Thyroid gland (tissue), 4 donors: ENCODE data around the gene IRX6. TPM values are rescaled to one million over a fixed set of nuclear protein-coding genes. Genes with fewer than 3 reads are reported as not detected.

Experiments
- DNase-seq, 2 donors: peaks; one replicate each; pipeline ENCODE4 v3.0.0-alpha.2; 2019
- H3K27ac ChIP-seq, 3 donors: fragments of 200-600 bp; sonication (generic); 1 replicate in 2 of 3; 2 replicates in 1 of 3; pipeline ENCODE4 v1.5.1; 2016 to 2019; ENCODE audit warnings: mild to moderate bottlenecking in 1 of 3, moderate library complexity in 1 of 3
- H3K27me3 ChIP-seq: fragments of 200-600 bp; sonication (generic); one replicate; pipeline ENCODE4 v1.5.1; 2019
- H3K36me3 ChIP-seq, 2 donors: fragments of 200-600 bp; sonication (generic); one replicate each; pipeline ENCODE4 v1.5.1; 2016 to 2019
- H3K4me1 ChIP-seq, 2 donors: fragments of 200-600 bp; sonication (generic); one replicate each; pipeline ENCODE4 v1.5.1; 2017 to 2019
- H3K4me3 ChIP-seq, 3 donors: fragments of 200-600 bp; sonication (generic); replicated peaks in 1 of 3; 1 replicate in 2 of 3; 2 replicates in 1 of 3; pipeline ENCODE4 v1.5.1; 2016; ENCODE audit warnings: mild to moderate bottlenecking in 1 of 3
- H3K9me3 ChIP-seq: fragments of 200-600 bp; sonication (generic); one replicate; pipeline ENCODE4 v1.5.1; 2017
- CTCF ChIP-seq, 6 experiments: fragments of 200-600 bp in 3 of 6; fragments of 450-650 bp in 3 of 6; sonication (generic) in 3 of 6; IDR thresholded peaks; one replicate each; pipeline ENCODE4 v1.5.1; 2016 to 2019; ENCODE audit warnings: antibody characterized with exemption in 6 of 6, mild to moderate bottlenecking in 2 of 6, inconsistent platforms in 1 of 6, moderate library complexity in 1 of 6
- POLR2A ChIP-seq, 2 donors: fragments of 450-650 bp; IDR thresholded peaks; one replicate each; pipeline ENCODE4 v1.6.1; 2017; ENCODE audit warnings: antibody characterized with exemption in 2 of 2, mild to moderate bottlenecking in 2 of 2, moderate library complexity in 1 of 2
- WGBS, 2 donors: methylation state at CpG; one replicate each; pipeline ENCODE4 v1.1.5; 2017; 5-methylcytosine and 5-hydroxymethylcytosine counted together
- intact Hi-C: fragments of 100-400 bp; cut with DNase I; formaldehyde crosslinking; loops from one replicate; pipeline ENCODE4 v1.15.1; 2023
- total RNA-seq, 4 donors: library from RNA; depleted of rRNA; stranded (reverse); fragments of >200 nt; gene quantifications; one replicate each; pipeline ENCODE4 v1.2.3, GENCODE V29; 2016

IRX6 gene
- total RNA-seq, 4 donors from 2014 or later = 0.13 to 0.93 (median 0.39) TPM

GRCh38 chr16:55331648-55332185 is 7.7 kb downstream of the IRX6 start:
- DNase-seq = no peak
- H3K27me3 ChIP-seq = peaks cover 6% of the 10 kb centered on the region

GRCh38 chr16:55333684-55334083 is 9.7 kb downstream of the IRX6 start:
- TF ChIP-seq CTCF (IDR thresholded peaks at IDR 0.05) (no peak), POLR2A (IDR thresholded peaks at IDR 0.05) (no peak)
- DNase-seq = no peak
- H3K9me3 ChIP-seq = no peaks in the 10 kb centered on the region
- H3K27me3 ChIP-seq = peaks cover 6% of the 10 kb centered on the region
- H3K36me3 ChIP-seq = no peaks in the 10 kb centered on the region
- 88 to 90% methylated on average over 2 of the region's 2 CpGs for WGBS, 2 donors
- H3K4me3 ChIP-seq = no peak overlapping the region
- intact Hi-C loops = loop anchor here (10.0 kb wide), 1 partner anchor 61 kb away; no protein-coding TSS in a partner anchor
- H3K27ac ChIP-seq = no peak overlapping the region
- H3K4me1 ChIP-seq = peaks cover 0 to 14% of the 10 kb centered on the region in 2 donors

More at GRCh38 chr16:55331648-55332185, 7.7 kb downstream of the IRX6 start:
- no peak overlapping the region for H3K4me3 ChIP-seq
- TF ChIP-seq CTCF (IDR thresholded peaks at IDR 0.05) (no peak), POLR2A (IDR thresholded peaks at IDR 0.05) (no peak)
- whole genome bisulfite sequencing, 2 donors = 41 to 42% methylated on average over 28 of the region's 28 CpGs
- no peak overlapping the region for H3K27ac ChIP-seq
- intact Hi-C loops = loop anchor here (10.0 kb wide), 1 partner anchor 63 kb away; no protein-coding TSS in a partner anchor
- H3K9me3 ChIP-seq = no peaks in the 10 kb centered on the region
- H3K36me3 ChIP-seq = no peaks in the 10 kb centered on the region
- peaks cover 0 to 16% of the 10 kb centered on the region in 2 donors for H3K4me1 ChIP-seq

- Histone ChIP-seq H3K27ac (no peak overlapping the region), H3K4me1 (peaks cover under 1 to 14% of the 10 kb centered on the region in 2 donors), H3K36me3 (no peaks in the 10 kb centered on the region), H3K9me3 (no peaks in the 10 kb centered on the region), H3K4me3 (no peak overlapping the region), H3K27me3 (no peaks in the 10 kb centered on the region)
- TF ChIP-seq CTCF (IDR thresholded peaks at IDR 0.05) (no peak), POLR2A (IDR thresholded peaks at IDR 0.05) (no peak)
- intact Hi-C loops = loop anchor here (10.0 kb wide), 1 partner anchor 56 kb away; no protein-coding TSS in a partner anchor
- DNase-seq = no peak
- WGBS, 2 donors = 69 to 81% methylated on average over 5 of the region's 5 CpGs
Observed at GRCh38 chr16:55338646-55339045, 14.6 kb downstream of the IRX6 start.

GRCh38 chr16:55340445-55340844 is 16.4 kb downstream of the IRX6 start:
- Histone ChIP-seq H3K27me3 (no peaks in the 10 kb centered on the region), H3K27ac (no peak overlapping the region), H3K36me3 (no peaks in the 10 kb centered on the region), H3K9me3 (no peaks in the 10 kb centered on the region), H3K4me1 (peaks cover 9 to 20% of the 10 kb centered on the region in 2 donors), H3K4me3 (no peak overlapping the region)
- WGBS, 2 donors = 91 to 92% methylated on average over 1 of the region's 1 CpG
- intact Hi-C loops = no loop called here
- TF ChIP-seq POLR2A (IDR thresholded peaks at IDR 0.05) (no peak), CTCF (IDR thresholded peaks at IDR 0.05) (no peak)
- DNase-seq = no peak

GRCh38 chr16:55341681-55342080 is 17.7 kb downstream of the IRX6 start:
- peaks cover 9 to 20% of the 10 kb centered on the region in 2 donors for H3K4me1 ChIP-seq
- intact Hi-C loops = no loop called here
- H3K4me3 ChIP-seq = no peak overlapping the region
- no peak overlapping the region for H3K27ac ChIP-seq
- no peaks in the 10 kb centered on the region for H3K9me3 ChIP-seq
- WGBS, 2 donors = 23 to 29% methylated on average over 4 of the region's 4 CpGs
- H3K36me3 ChIP-seq = no peaks in the 10 kb centered on the region
- DNase-seq = peak; percentile 66 to 68
- H3K27me3 ChIP-seq = no peaks in the 10 kb centered on the region
- TF ChIP-seq POLR2A (IDR thresholded peaks at IDR 0.05) (no peak), CTCF (IDR thresholded peaks at IDR 0.05) (no peak)
